ENCODE results near the gene PTPRR.

Gene PTPRR

GRCh38 chr12:70824511-70824910 lies 96.0 kb downstream of the PTPRR start:
- no peaks in the 10 kb centered on the region for H3K4me1 Mint-ChIP-seq
- H3K4me3 Mint-ChIP-seq, result no peak overlapping the region
- H3K36me3 Mint-ChIP-seq (ENCODE audit: low read depth), result no peaks in the 10 kb centered on the region
- no peaks in the 10 kb centered on the region for H3K27me3 Mint-ChIP-seq (ENCODE audit: low read depth)
- H3K27ac Mint-ChIP-seq, result no peak overlapping the region
- H3K9me3 Mint-ChIP-seq, result peaks cover 3% of the 10 kb centered on the region
- TF ChIP-seq CTCF (IDR thresholded peaks at IDR 0.05; ENCODE audit: unreplicated experiment in 3 of 3), result no peak

GRCh38 chr12:70823182-70823976 lies 97.2 kb downstream of the PTPRR start:
- Mint-ChIP-seq H3K27ac (no peak overlapping the region), H3K4me3 (no peak overlapping the region), H3K27me3 (ENCODE audit: low read depth) (no peaks in the 10 kb centered on the region), H3K36me3 (ENCODE audit: low read depth) (no peaks in the 10 kb centered on the region), H3K4me1 (no peaks in the 10 kb centered on the region), H3K9me3 (peaks cover 3% of the 10 kb centered on the region)
- TF ChIP-seq CTCF (IDR thresholded peaks at IDR 0.05; ENCODE audit: unreplicated experiment in 3 of 3), result no peak

GRCh38 chr12:70822412-70822811 lies 98.1 kb downstream of the PTPRR start:
- Mint-ChIP-seq H3K4me3 (no peak overlapping the region), H3K4me1 (no peaks in the 10 kb centered on the region), H3K27me3 (ENCODE audit: low read depth) (no peaks in the 10 kb centered on the region), H3K36me3 (ENCODE audit: low read depth) (no peaks in the 10 kb centered on the region), H3K27ac (no peak overlapping the region), H3K9me3 (peaks cover 3% of the 10 kb centered on the region)
- TF ChIP-seq CTCF (IDR thresholded peaks at IDR 0.05; ENCODE audit: unreplicated experiment in 3 of 3), result no peak

- no peak overlapping the region for H3K4me3 Mint-ChIP-seq
- peaks cover 12% of the 10 kb centered on the region for H3K9me3 Mint-ChIP-seq
- H3K36me3 Mint-ChIP-seq (ENCODE audit: low read depth), result no peaks in the 10 kb centered on the region
- H3K4me1 Mint-ChIP-seq, result no peaks in the 10 kb centered on the region
- no peaks in the 10 kb centered on the region for H3K27me3 Mint-ChIP-seq (ENCODE audit: low read depth)
- no peak overlapping the region for H3K27ac Mint-ChIP-seq
- TF ChIP-seq CTCF (IDR thresholded peaks at IDR 0.05; ENCODE audit: unreplicated experiment in 3 of 3), result no peak
Measured at GRCh38 chr12:70815971-70816391, 104.6 kb downstream of the PTPRR start.

- H3K4me3 Mint-ChIP-seq, result no peak overlapping the region
- no peaks in the 10 kb centered on the region for H3K36me3 Mint-ChIP-seq (ENCODE audit: low read depth)
- H3K27me3 Mint-ChIP-seq (ENCODE audit: low read depth), result no peaks in the 10 kb centered on the region
Measured at GRCh38 chr12:70815056-70815455, 105.5 kb downstream of the PTPRR start.

More at GRCh38 chr12:70815056-70815455, 105.5 kb downstream of the PTPRR start:
- no peak for TF ChIP-seq CTCF (IDR thresholded peaks at IDR 0.05; ENCODE audit: unreplicated experiment in 3 of 3)
- Mint-ChIP-seq H3K9me3 (peaks cover 9% of the 10 kb centered on the region), H3K27ac (no peak overlapping the region), H3K4me1 (no peaks in the 10 kb centered on the region)

All from nephron (organoid).